WTC11 (cell line): ENCODE data around the gene IDH3G. TPM values are rescaled to one million over a fixed set of nuclear protein-coding genes. Genes with fewer than 3 reads are reported as not detected.

Experiments used
- ATAC-seq: fragments of 200-7000 bp; cut with Tn5 transposase; 2 replicates; pipeline ENCODE4 v1.10.0; 2021; ENCODE audit warnings: mild to moderate bottlenecking, moderate library complexity
- CTCF ChIA-PET: fragments of 300-600 bp; sonication (Branson Sonifier 250); formaldehyde crosslinking; loops from one replicate; lab custom pipeline; 2021; ENCODE audit warnings: antibody characterized with exemption; lab: Charles Lee
- POLR2A ChIA-PET: fragments of 350-600 bp; sonication (Branson Sonifier 250); formaldehyde crosslinking; loops from one replicate; lab custom pipeline; 2021; ENCODE audit warnings: antibody characterized with exemption; lab: Charles Lee
- DNase-seq: peaks from one replicate; pipeline ENCODE4 v3.0.0; 2021; ENCODE audit warnings: low spot score
- H3K27ac Mint-ChIP-seq: 2 replicates; pipeline ENCODE4 v1.8.0; 2021; ENCODE audit warnings: mixed read lengths
- H3K27me3 Mint-ChIP-seq: 2 replicates; pipeline ENCODE4 v1.8.0; 2021; ENCODE audit warnings: low read depth, mild to moderate bottlenecking, moderate library complexity, mixed read lengths
- H3K36me3 Mint-ChIP-seq: 2 replicates; pipeline ENCODE4 v1.8.0; 2021; ENCODE audit warnings: mixed read lengths
- H3K4me1 Mint-ChIP-seq: 2 replicates; pipeline ENCODE4 v1.8.0; 2022; ENCODE audit warnings: mixed read lengths
- H3K4me3 Mint-ChIP-seq: 2 replicates; pipeline ENCODE4 v1.8.0; 2021; ENCODE audit warnings: mild to moderate bottlenecking, moderate library complexity, mixed read lengths
- H3K9me3 Mint-ChIP-seq: 2 replicates; pipeline ENCODE4 v1.8.0; 2021; ENCODE audit warnings: mixed read lengths
- ATF1 ChIP-seq: sonication (generic); formaldehyde crosslinking; IDR thresholded peaks from 2 replicates; pipeline ENCODE4 v1.8.1; 2023; ENCODE audit warnings: mild to moderate bottlenecking, moderate library complexity, missing genetic modification reagents
- FOXK1 ChIP-seq: sonication (generic); formaldehyde crosslinking; IDR thresholded peaks from 2 replicates; pipeline ENCODE4 v1.8.0; 2022; ENCODE audit warnings: mild to moderate bottlenecking, moderate library complexity, missing genetic modification reagents
- FOXP1 ChIP-seq: sonication (generic); formaldehyde crosslinking; IDR thresholded peaks from 2 replicates; pipeline ENCODE4 v1.8.0; 2022; ENCODE audit warnings: missing genetic modification reagents, mild to moderate bottlenecking, moderate library complexity, borderline replicate concordance
- JUN ChIP-seq: sonication (generic); formaldehyde crosslinking; IDR thresholded peaks from 2 replicates; pipeline ENCODE4 v1.8.0; 2023; ENCODE audit warnings: mild to moderate bottlenecking, missing genetic modification reagents
- NFE2L1 ChIP-seq: sonication (generic); formaldehyde crosslinking; IDR thresholded peaks from 2 replicates; pipeline ENCODE4 v1.8.1; 2023; ENCODE audit warnings: missing genetic modification reagents
- PRRX2 ChIP-seq: fragments of 250-450 bp; sonication (Bioruptor Pico); IDR thresholded peaks from 2 replicates; pipeline ENCODE4 v1.8.0; 2021; ENCODE audit warnings: mild to moderate bottlenecking
- SOX15 ChIP-seq: fragments of 250-450 bp; sonication (Bioruptor Pico); IDR thresholded peaks from 2 replicates; pipeline ENCODE4 v1.9.0; 2021; ENCODE audit warnings: mild to moderate bottlenecking
- TEAD4 ChIP-seq: sonication (generic); formaldehyde crosslinking; IDR thresholded peaks from 2 replicates; pipeline ENCODE4 v1.8.0; 2022; ENCODE audit warnings: mild to moderate bottlenecking, missing genetic modification reagents
- ZBTB21 ChIP-seq: sonication (generic); formaldehyde crosslinking; IDR thresholded peaks from 2 replicates; pipeline ENCODE4 v1.8.1; 2023; ENCODE audit warnings: mild to moderate bottlenecking, missing genetic modification reagents, borderline replicate concordance
- ZNF138 ChIP-seq: sonication (generic); formaldehyde crosslinking; conservative IDR thresholded peaks from 2 replicates; pipeline ENCODE4 v1.8.1; 2022; ENCODE audit warnings: mild to moderate bottlenecking, moderate library complexity, missing genetic modification reagents
- ZNF232 ChIP-seq: sonication (generic); formaldehyde crosslinking; IDR thresholded peaks from 2 replicates; pipeline ENCODE4 v1.8.0; 2022; ENCODE audit warnings: mild to moderate bottlenecking, missing genetic modification reagents
- ZNF263 ChIP-seq: sonication (generic); formaldehyde crosslinking; IDR thresholded peaks from 2 replicates; pipeline ENCODE4 v1.8.1; 2022; ENCODE audit warnings: low read depth, mild to moderate bottlenecking, moderate library complexity, missing genetic modification reagents
- total RNA-seq: library from RNA; stranded (reverse); gene quantifications from 3 replicates; pipeline ENCODE4 v1.2.3, GENCODE V29; 2021
- TF ChIP-seq, protein P1 (sequence below): sonication (generic); formaldehyde crosslinking; IDR thresholded peaks from 2 replicates; pipeline ENCODE4 v1.8.1; 2023; ENCODE audit warnings: mild to moderate bottlenecking, missing genetic modification reagents, moderate library complexity
- TF ChIP-seq, protein P2 (sequence below): sonication (generic); formaldehyde crosslinking; IDR thresholded peaks from 2 replicates; pipeline ENCODE4 v1.8.1; 2023; ENCODE audit warnings: mild to moderate bottlenecking, moderate library complexity, missing genetic modification reagents
- TF ChIP-seq, protein P3 (sequence below): sonication (generic); formaldehyde crosslinking; IDR thresholded peaks from 2 replicates; pipeline ENCODE4 v1.8.0; 2022; ENCODE audit warnings: mild to moderate bottlenecking, missing genetic modification reagents
- TF ChIP-seq, protein P4 (sequence below): sonication (generic); formaldehyde crosslinking; IDR thresholded peaks from 2 replicates; pipeline ENCODE4 v1.8.0; 2023; ENCODE audit warnings: missing genetic modification reagents
- TF ChIP-seq, protein P5 (sequence below): fragments of 250-450 bp; sonication (Bioruptor Pico); IDR thresholded peaks from 2 replicates; pipeline ENCODE4 v1.9.0; 2021; ENCODE audit warnings: mild to moderate bottlenecking
- TF ChIP-seq, protein P6 (sequence below): fragments of 250-450 bp; sonication (Bioruptor Pico); IDR thresholded peaks from 2 replicates; pipeline ENCODE4 v1.9.0; 2021; ENCODE audit warnings: moderate library complexity, mild to moderate bottlenecking, inconsistent platforms, borderline replicate concordance
- TF ChIP-seq, protein P7 (sequence below): sonication (generic); formaldehyde crosslinking; IDR thresholded peaks from 2 replicates; pipeline ENCODE4 v1.8.1; 2022; ENCODE audit warnings: low read depth, mild to moderate bottlenecking, moderate library complexity, missing genetic modification reagents, borderline replicate concordance
- TF ChIP-seq, protein P8 (sequence below): sonication (generic); formaldehyde crosslinking; IDR thresholded peaks from 2 replicates; pipeline ENCODE4 v1.8.1; 2023; ENCODE audit warnings: mild to moderate bottlenecking, missing genetic modification reagents, moderate library complexity

IDH3G gene
- total RNA-seq, 1 experiment from 2014 or later = 52.4 TPM

DNA sequence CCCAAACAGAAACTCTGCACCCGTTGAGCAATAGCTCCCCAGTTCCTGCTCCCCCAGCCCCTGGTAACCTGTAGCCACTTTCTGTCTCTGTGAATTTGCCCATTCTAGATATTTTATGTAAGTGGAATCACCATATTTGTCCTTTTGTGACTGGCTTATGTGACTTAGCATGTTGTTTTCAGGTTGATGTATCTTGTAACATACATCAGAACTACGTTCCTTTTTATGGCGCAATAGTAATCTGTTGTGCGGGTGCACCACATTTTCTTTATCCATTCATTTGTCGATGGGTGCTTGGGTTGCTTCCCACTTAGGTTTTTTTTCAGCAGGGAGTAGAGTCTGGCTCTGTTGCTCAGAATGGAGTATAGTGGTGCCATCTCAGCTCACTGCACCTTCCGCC is 42.7 kb upstream of the IDH3G start:
- POLR2A ChIA-PET = no interaction called here
- no peak for ATAC-seq
- no peaks in the 10 kb centered on the region for H3K36me3 Mint-ChIP-seq
- H3K4me3 Mint-ChIP-seq = no peak overlapping the region
- no peaks in the 10 kb centered on the region for H3K9me3 Mint-ChIP-seq
- no peak overlapping the region for H3K27ac Mint-ChIP-seq
- CTCF ChIA-PET = no interaction called here
- DNase-seq = no peak
- peaks cover 27% of the 10 kb centered on the region for H3K4me1 Mint-ChIP-seq
- H3K27me3 Mint-ChIP-seq = peaks cover 3% of the 10 kb centered on the region; the same call in 1 of the 2 replicates
- TF ChIP-seq ZBTB21 (CRISPR knock-in tag) = no peak
- no peak for TF ChIP-seq SOX15 (CRISPR knock-in tag)
- no peak for TF ChIP-seq ATF1 (CRISPR knock-in tag)
- no peak for TF ChIP-seq PRRX2 (CRISPR knock-in tag)
- TF ChIP-seq TEAD4 (CRISPR knock-in tag) = no peak
- TF ChIP-seq, protein P1, sequence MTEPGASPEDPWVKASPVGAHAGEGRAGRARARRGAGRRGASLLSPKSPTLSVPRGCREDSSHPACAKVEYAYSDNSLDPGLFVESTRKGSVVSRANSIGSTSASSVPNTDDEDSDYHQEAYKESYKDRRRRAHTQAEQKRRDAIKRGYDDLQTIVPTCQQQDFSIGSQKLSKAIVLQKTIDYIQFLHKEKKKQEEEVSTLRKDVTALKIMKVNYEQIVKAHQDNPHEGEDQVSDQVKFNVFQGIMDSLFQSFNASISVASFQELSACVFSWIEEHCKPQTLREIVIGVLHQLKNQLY (CRISPR knock-in tag) = no peak
- no peak for TF ChIP-seq JUN (CRISPR knock-in tag)
- TF ChIP-seq, protein P2, sequence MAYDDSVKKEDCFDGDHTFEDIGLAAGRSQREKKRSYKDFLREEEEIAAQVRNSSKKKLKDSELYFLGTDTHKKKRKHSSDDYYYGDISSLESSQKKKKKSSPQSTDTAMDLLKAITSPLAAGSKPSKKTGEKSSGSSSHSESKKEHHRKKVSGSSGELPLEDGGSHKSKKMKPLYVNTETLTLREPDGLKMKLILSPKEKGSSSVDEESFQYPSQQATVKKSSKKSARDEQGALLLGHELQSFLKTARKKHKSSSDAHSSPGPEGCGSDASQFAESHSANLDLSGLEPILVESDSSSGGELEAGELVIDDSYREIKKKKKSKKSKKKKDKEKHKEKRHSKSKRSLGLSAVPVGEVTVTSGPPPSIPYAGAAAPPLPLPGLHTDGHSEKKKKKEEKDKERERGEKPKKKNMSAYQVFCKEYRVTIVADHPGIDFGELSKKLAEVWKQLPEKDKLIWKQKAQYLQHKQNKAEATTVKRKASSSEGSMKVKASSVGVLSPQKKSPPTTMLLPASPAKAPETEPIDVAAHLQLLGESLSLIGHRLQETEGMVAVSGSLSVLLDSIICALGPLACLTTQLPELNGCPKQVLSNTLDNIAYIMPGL = no peak
- TF ChIP-seq FOXP1 (CRISPR knock-in tag) = no peak
- TF ChIP-seq, protein P3, sequence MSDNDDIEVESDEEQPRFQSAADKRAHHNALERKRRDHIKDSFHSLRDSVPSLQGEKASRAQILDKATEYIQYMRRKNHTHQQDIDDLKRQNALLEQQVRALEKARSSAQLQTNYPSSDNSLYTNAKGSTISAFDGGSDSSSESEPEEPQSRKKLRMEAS (CRISPR knock-in tag) = no peak
- TF ChIP-seq ZNF263 (CRISPR knock-in tag) = no peak
- TF ChIP-seq, protein P4, sequence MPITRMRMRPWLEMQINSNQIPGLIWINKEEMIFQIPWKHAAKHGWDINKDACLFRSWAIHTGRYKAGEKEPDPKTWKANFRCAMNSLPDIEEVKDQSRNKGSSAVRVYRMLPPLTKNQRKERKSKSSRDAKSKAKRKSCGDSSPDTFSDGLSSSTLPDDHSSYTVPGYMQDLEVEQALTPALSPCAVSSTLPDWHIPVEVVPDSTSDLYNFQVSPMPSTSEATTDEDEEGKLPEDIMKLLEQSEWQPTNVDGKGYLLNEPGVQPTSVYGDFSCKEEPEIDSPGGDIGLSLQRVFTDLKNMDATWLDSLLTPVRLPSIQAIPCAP (CRISPR knock-in tag) = no peak
- TF ChIP-seq, protein P5, sequence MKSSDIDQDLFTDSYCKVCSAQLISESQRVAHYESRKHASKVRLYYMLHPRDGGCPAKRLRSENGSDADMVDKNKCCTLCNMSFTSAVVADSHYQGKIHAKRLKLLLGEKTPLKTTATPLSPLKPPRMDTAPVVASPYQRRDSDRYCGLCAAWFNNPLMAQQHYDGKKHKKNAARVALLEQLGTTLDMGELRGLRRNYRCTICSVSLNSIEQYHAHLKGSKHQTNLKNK = no peak
- TF ChIP-seq ZNF232 (CRISPR knock-in tag) = no peak
- no peak for TF ChIP-seq FOXK1 (CRISPR knock-in tag)
- TF ChIP-seq, protein P6, sequence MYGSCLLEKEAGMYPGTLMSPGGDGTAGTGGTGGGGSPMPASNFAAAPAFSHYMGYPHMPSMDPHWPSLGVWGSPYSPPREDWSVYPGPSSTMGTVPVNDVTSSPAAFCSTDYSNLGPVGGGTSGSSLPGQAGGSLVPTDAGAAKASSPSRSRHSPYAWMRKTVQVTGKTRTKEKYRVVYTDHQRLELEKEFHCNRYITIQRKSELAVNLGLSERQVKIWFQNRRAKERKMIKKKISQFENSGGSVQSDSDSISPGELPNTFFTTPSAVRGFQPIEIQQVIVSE = no peak

DNA sequence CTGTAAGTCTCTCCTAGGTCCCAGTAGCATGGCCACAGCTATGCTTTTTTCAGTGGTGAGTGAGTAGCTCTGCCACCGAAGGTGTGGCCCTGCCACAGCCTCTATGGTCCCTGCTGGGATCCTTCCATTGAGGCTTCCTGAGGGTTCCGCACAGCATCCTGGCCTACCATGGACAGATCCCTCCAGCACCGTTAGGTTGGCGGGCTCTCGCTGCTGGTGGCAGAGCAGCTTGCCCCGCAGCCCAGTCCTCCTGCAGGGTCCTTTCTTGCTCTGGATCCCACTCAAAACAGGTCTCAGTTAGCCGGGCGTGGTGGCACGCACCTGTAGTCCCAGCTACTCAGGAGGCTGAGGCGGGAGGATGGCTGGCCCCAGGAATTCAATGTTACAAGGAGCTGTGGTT is 38.6 kb upstream of the IDH3G start:
- H3K4me1 Mint-ChIP-seq = peaks cover 16% of the 10 kb centered on the region
- no peaks in the 10 kb centered on the region; the same call in 1 of the 2 replicates for H3K36me3 Mint-ChIP-seq
- TF ChIP-seq ZNF138 = no peak
- TF ChIP-seq, protein P4 (CRISPR knock-in tag) = no peak
- TF ChIP-seq, protein P7, sequence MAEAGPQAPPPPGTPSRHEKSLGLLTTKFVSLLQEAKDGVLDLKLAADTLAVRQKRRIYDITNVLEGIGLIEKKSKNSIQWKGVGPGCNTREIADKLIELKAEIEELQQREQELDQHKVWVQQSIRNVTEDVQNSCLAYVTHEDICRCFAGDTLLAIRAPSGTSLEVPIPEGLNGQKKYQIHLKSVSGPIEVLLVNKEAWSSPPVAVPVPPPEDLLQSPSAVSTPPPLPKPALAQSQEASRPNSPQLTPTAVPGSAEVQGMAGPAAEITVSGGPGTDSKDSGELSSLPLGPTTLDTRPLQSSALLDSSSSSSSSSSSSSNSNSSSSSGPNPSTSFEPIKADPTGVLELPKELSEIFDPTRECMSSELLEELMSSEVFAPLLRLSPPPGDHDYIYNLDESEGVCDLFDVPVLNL = no peak
- TF ChIP-seq NFE2L1 (CRISPR knock-in tag) = no peak
- TF ChIP-seq TEAD4 (CRISPR knock-in tag) = no peak
- TF ChIP-seq, protein P8, sequence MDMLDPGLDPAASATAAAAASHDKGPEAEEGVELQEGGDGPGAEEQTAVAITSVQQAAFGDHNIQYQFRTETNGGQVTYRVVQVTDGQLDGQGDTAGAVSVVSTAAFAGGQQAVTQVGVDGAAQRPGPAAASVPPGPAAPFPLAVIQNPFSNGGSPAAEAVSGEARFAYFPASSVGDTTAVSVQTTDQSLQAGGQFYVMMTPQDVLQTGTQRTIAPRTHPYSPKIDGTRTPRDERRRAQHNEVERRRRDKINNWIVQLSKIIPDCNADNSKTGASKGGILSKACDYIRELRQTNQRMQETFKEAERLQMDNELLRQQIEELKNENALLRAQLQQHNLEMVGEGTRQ = no peak
- H3K4me3 Mint-ChIP-seq = no peak overlapping the region
- H3K27me3 Mint-ChIP-seq = peaks cover 3% of the 10 kb centered on the region; the same call in 1 of the 2 replicates
- no peaks in the 10 kb centered on the region for H3K9me3 Mint-ChIP-seq
- no peak for DNase-seq
- H3K27ac Mint-ChIP-seq = no peak overlapping the region
- ChIA-PET CTCF (no interaction called here), POLR2A (no interaction called here)
- ATAC-seq = no peak
